Measurements from ENCODE around the gene PRIMA1.
"Not testable (repeated sequence)": the region's sequence is repeated elsewhere in the genome, so short reads cannot be mapped to it uniquely, and the experiment has no call there.

The PRIMA1 gene

DNA sequence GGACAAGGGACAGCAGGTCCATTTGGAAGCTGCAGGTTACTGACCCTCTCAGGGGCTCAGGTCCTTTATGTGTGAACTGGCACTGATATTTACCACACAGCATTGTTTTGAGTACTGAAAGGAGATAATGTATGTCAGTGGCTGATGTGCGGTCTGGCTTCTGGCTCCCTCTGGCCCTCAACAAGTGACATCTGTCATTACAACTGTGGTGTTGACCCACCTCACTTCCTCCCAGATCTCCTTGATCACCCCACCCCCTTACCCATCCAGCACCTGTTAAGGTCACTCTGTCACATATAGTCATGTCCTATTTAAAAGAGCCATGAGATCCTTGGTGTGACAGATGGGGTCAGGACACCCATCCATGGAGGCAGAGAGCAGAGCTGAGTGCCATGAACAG is 22.7 kb upstream of the PRIMA1 start:
- H3K4me1 ChIP-seq (ENCODE audit: control insufficient read depth, insufficient read depth, low read length) = no peaks in the 10 kb centered on the region
- H3K9ac ChIP-seq (ENCODE audit: low read length) = no peak overlapping the region
- no peaks in the 10 kb centered on the region for H3K36me3 ChIP-seq (ENCODE audit: control insufficient read depth, insufficient read depth, low read length)
- H3K9me3 ChIP-seq (ENCODE audit: control insufficient read depth, low read length) = no peaks in the 10 kb centered on the region
- H3K27me3 ChIP-seq (ENCODE audit: control insufficient read depth, insufficient read depth, low read length) = no peaks in the 10 kb centered on the region
- H3K4me3 ChIP-seq (ENCODE audit: low read length) = no peak overlapping the region

DNA sequence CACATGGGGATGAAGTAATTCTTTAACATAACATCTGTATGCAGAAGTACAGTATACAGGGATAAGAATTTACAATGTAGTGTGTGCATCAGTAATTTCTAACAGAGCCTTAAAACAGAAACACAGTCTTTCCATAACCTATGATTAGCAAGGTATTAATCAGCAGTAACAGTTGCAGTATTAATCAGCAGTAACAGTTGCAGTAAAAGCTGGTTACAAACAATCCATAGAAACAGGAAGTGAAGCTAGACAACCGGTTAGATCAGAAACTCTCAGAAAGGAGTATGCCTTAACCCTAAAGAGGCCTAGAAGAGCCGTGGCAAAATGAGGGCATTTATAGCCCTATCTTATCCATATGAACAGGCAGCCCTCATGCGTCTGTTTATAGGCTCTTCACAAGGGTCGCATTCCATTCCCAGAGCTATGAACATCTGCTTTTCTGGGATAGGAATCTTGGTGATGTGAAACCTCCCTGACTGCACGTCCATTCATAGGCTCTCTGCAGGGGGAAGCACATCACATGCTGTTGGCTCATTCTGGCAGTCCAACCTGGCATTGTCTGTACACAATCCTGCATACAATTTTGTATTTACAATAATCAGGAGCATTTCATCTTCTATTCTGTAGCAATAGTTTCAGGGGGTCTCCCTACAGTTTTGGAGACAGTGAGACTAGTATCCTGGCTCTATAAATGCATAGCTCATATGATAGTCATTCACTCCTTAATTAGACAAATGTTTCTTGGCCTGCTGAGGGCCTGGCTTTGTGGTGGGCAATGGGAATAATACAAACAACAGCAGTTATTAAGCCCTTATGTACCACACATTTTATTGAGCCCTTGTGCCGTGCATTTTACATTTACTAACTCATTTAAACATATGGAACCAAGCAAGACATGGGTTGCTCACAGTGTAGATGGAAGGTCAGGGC is 21.5 kb upstream of the PRIMA1 start:
- not testable (repeated sequence) for H3K36me3 ChIP-seq (ENCODE audit: control insufficient read depth, insufficient read depth, low read length); H3K4me1 ChIP-seq (ENCODE audit: control insufficient read depth, insufficient read depth, low read length); H3K27me3 ChIP-seq (ENCODE audit: control insufficient read depth, insufficient read depth, low read length); H3K9me3 ChIP-seq (ENCODE audit: control insufficient read depth, low read length); H3K9ac ChIP-seq (ENCODE audit: low read length); H3K4me3 ChIP-seq (ENCODE audit: low read length)

DNA sequence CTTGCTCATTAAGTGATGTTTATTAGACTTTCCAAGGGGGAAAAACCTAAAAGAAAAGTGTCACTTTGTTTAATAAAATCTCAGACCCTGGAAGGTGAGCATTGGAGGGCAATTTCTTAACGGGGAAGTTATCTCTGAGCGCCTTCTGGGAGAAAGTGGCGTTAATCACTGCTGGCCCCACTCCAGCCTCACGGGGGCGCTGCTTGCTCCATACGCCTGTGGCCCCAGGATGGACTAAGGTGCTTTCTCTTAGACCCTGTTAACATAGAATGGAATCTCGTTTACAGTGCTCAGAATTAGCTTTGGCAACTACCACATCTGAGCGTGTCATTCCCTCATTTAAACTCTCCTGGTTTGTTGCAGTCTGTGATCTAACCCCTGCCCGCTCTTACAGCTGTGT is 16.4 kb upstream of the PRIMA1 start:
- Histone ChIP-seq H3K4me1 (ENCODE audit: control insufficient read depth, insufficient read depth, low read length) (no peaks in the 10 kb centered on the region), H3K9me3 (ENCODE audit: control insufficient read depth, low read length) (no peaks in the 10 kb centered on the region), H3K27me3 (ENCODE audit: control insufficient read depth, insufficient read depth, low read length) (no peaks in the 10 kb centered on the region), H3K4me3 (ENCODE audit: low read length) (no peak overlapping the region), H3K36me3 (ENCODE audit: control insufficient read depth, insufficient read depth, low read length) (no peaks in the 10 kb centered on the region), H3K9ac (ENCODE audit: low read length) (no peak overlapping the region)

DNA sequence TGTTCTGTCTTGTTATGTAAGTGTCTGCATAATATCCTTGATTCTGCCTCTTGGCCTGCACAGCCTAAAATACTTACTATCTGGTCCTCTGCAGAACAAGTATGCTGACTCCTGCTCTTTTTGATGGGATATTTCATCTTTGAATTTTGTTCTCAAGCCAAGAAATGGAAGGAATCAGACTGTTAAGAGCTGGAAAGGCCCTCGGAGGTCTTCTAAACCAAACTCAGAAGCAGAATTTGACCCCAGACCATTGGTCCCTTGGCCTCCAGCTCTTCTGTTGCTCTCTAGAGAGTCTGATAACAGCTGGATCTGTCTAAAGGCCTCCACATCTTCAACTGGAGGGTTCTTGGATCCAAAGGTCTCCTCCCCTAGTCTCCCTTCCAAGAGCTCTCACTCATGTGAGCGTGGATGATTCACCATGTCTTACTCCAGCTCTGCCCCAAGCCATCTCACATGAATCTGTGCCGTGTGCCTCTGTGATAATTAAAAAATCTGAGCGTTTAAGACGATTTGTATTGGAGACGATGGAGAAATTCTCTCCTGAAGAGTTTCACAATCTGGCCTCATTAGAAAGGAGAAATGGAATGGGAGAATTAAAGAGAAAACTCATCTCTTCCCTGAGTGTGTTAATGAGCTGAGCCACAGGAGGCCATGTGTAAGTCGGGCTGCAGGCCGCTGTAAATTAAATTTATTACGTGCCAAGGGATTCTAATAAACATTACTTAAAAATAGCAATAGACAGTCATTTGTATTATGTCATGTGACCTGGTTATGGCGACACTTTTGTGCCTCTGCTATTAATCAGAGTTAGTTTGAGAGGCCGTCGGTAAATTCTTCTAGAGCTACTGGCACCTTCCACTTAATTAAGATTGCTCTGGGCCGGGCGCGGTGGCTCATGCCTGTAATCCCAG is 15.4 kb upstream of the PRIMA1 start:
- no peak overlapping the region for H3K4me3 ChIP-seq (ENCODE audit: low read length)
- no peaks in the 10 kb centered on the region for H3K9me3 ChIP-seq (ENCODE audit: control insufficient read depth, low read length)
- no peaks in the 10 kb centered on the region for H3K36me3 ChIP-seq (ENCODE audit: control insufficient read depth, insufficient read depth, low read length)
- H3K9ac ChIP-seq (ENCODE audit: low read length) = no peak overlapping the region
- no peaks in the 10 kb centered on the region for H3K4me1 ChIP-seq (ENCODE audit: control insufficient read depth, insufficient read depth, low read length)
- no peaks in the 10 kb centered on the region for H3K27me3 ChIP-seq (ENCODE audit: control insufficient read depth, insufficient read depth, low read length)

DNA sequence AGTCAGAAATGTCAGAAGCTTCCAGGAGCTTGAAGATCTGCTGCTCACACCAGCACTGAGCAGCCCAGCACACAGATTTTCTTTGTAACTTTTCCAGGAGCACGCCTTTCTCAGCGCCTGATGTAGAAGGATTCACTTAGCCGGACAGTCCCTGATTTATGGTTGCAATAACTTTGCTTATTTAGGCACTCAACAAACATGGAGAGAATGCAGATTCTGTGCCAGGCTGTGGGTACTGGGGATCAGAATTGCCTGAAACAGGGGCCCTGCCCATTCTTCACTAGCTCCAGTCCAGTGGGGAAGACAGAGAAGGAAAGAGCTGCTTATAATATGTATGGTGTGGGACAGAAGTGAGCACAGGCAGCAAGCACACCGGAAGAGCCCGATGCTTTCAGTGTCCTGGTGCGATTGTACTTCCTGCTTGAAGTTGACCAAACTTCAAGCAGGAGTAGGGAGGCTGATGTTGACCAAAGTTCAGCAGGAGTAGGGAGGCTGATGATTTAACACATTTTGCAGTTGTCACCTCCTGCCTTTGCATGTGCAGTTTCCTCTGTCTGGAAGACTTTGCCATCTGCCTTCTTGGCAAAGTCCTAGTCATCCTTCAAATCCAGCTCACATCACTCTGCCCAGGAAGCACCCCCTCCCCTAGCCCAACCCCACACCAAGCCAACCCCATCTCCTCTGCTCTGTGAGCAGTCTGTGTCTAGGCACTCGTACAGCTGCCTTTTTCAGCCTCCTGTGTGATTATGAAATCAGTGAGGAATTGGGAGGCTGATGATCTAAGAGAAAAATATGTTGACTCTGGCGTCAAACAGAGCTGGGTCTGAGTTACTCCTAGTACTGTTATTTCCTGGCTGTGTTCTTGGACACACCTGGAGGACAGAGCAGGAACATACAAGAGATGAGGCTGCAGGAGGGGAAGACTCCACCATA is 12.0 kb upstream of the PRIMA1 start:
- H3K36me3 ChIP-seq (ENCODE audit: control insufficient read depth, insufficient read depth, low read length) = no peaks in the 10 kb centered on the region
- no peak overlapping the region for H3K4me3 ChIP-seq (ENCODE audit: low read length)
- no peaks in the 10 kb centered on the region for H3K27me3 ChIP-seq (ENCODE audit: control insufficient read depth, insufficient read depth, low read length)
- no peaks in the 10 kb centered on the region for H3K9me3 ChIP-seq (ENCODE audit: control insufficient read depth, low read length)
- no peaks in the 10 kb centered on the region for H3K4me1 ChIP-seq (ENCODE audit: control insufficient read depth, insufficient read depth, low read length)
- H3K9ac ChIP-seq (ENCODE audit: low read length) = no peak overlapping the region

DNA sequence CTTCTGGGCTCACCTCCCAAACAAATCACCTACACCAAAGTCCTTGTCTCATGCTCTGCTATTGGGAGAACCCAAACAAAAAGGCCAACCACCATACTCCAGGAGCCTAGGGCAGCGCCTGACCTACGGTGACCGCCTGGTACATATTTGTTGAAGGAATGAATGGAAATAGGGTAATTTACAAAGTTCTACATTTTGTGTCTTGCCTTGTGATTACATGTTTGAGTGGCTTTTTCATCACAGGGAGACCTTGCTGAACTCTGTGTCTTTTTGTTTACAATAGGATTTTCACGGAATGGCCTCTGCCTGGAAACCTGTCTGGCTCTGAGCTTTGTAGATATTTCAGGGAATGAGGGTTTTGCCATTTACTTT is 11.3 kb upstream of the PRIMA1 start:
- no peaks in the 10 kb centered on the region for H3K36me3 ChIP-seq (ENCODE audit: control insufficient read depth, insufficient read depth, low read length)
- H3K4me3 ChIP-seq (ENCODE audit: low read length) = no peak overlapping the region
- H3K9me3 ChIP-seq (ENCODE audit: control insufficient read depth, low read length) = no peaks in the 10 kb centered on the region
- H3K4me1 ChIP-seq (ENCODE audit: control insufficient read depth, insufficient read depth, low read length) = no peaks in the 10 kb centered on the region
- H3K9ac ChIP-seq (ENCODE audit: low read length) = no peak overlapping the region
- H3K27me3 ChIP-seq (ENCODE audit: control insufficient read depth, insufficient read depth, low read length) = no peaks in the 10 kb centered on the region

DNA sequence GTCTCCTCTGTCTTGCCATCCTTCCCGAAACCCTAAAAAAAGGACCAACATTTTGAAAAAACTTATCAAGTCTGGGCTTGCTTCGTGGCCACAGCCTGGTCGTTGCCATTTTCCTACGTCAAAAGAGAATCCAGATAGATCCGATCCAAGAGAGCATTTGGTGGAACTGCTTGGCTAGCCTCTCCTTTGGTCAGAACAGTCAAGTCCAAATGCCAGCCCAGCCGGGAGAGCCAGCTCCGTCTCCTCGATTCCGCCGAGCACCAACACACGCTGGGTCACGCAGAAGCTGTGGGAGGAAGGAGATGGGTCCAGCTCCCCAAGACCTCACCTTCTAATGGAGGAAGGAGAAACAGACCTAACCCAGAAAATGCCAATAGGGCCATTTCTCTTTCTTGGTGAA is 9.3 kb upstream of the PRIMA1 start:
- H3K4me1 ChIP-seq (ENCODE audit: control insufficient read depth, insufficient read depth, low read length) = no peaks in the 10 kb centered on the region
- no peaks in the 10 kb centered on the region for H3K36me3 ChIP-seq (ENCODE audit: control insufficient read depth, insufficient read depth, low read length)
- H3K9me3 ChIP-seq (ENCODE audit: control insufficient read depth, low read length) = no peaks in the 10 kb centered on the region
- H3K27me3 ChIP-seq (ENCODE audit: control insufficient read depth, insufficient read depth, low read length) = no peaks in the 10 kb centered on the region
- H3K4me3 ChIP-seq (ENCODE audit: low read length) = no peak overlapping the region
- H3K9ac ChIP-seq (ENCODE audit: low read length) = no peak overlapping the region

DNA sequence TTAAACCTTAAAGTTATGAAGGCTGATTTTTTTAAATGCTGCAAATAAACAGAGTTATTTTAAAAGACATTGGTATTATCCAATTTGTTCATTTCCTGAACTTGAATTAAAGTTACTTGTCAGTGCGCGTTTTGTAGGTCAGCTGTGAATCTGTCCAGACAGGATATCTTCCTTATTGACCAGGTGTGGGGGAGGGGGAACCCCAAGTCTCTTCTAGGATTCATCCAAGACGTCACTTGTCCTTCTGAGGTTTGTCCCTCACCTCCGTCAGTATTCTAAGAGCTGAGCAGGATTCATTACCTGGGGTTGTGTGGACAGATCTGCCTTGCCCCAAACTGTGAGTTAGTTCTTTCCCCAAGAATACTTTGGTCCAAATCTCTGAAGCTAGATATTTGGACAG is 8.8 kb upstream of the PRIMA1 start:
- H3K4me1 ChIP-seq (ENCODE audit: control insufficient read depth, insufficient read depth, low read length) = no peaks in the 10 kb centered on the region
- no peaks in the 10 kb centered on the region for H3K9me3 ChIP-seq (ENCODE audit: control insufficient read depth, low read length)
- H3K9ac ChIP-seq (ENCODE audit: low read length) = no peak overlapping the region
- no peaks in the 10 kb centered on the region for H3K27me3 ChIP-seq (ENCODE audit: control insufficient read depth, insufficient read depth, low read length)
- H3K36me3 ChIP-seq (ENCODE audit: control insufficient read depth, insufficient read depth, low read length) = no peaks in the 10 kb centered on the region
- no peak overlapping the region for H3K4me3 ChIP-seq (ENCODE audit: low read length)

DNA sequence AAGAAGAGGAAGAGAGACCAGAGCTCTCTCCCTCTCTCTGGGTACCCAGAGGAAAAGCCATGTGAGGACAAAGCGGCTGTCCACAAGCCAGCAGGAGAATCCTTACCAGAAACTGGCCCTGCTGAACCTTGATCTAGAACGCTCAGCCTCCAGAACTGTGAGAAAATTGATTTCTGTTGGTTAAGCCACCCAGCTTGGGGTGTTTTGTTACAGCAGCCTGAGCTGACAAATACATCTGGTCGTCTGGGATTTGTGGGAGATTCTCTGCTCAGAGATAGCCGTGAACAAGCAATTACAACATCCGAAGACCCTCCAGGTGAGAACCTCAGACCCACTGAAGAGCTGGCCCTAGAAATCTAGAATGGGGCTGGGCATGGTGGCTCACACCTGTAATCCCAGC is 6.5 kb upstream of the PRIMA1 start:
- Histone ChIP-seq H3K4me3 (ENCODE audit: low read length) (no peak overlapping the region), H3K9ac (ENCODE audit: low read length) (no peak overlapping the region), H3K27me3 (ENCODE audit: control insufficient read depth, insufficient read depth, low read length) (no peaks in the 10 kb centered on the region), H3K9me3 (ENCODE audit: control insufficient read depth, low read length) (no peaks in the 10 kb centered on the region), H3K4me1 (ENCODE audit: control insufficient read depth, insufficient read depth, low read length) (no peaks in the 10 kb centered on the region), H3K36me3 (ENCODE audit: control insufficient read depth, insufficient read depth, low read length) (no peaks in the 10 kb centered on the region)

DNA sequence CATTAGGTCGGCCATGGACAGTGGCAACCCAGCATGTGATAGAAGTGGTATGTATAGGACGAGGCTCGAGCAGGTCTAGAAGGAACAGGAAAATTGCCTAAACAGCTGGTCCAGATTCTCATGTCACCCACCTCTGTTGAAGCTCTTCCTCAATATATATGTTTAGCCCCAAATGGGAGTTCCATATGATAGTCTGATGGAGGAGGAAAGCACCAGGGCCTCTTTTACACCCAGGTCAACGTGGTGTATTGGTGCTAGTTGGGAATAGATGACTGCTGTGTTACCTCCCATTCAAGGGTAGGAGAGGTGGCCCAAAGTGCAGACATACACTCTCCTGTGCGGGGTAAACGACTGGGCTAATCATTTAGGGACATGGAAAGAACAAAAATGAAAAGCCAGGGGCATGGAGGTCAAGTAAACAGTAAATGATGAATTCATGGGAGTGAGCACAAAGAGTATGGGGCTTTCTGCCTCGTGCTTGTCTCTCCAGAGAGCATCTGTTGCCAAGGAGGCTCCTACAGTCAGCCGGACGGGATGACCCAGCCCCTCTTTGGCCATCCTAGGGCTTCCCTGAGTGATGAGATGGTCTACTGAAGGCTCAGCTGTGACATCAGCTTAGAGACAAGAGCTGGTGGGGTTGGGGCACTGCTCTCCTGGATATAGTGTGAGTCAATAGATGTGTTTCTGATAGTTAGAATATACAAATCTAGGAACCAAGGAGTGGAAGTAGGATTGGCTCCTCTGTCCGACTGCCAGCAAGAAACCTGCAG is 5.5 kb upstream of the PRIMA1 start:
- no peaks in the 10 kb centered on the region for H3K27me3 ChIP-seq (ENCODE audit: control insufficient read depth, insufficient read depth, low read length)
- no peaks in the 10 kb centered on the region for H3K9me3 ChIP-seq (ENCODE audit: control insufficient read depth, low read length)
- no peak overlapping the region for H3K9ac ChIP-seq (ENCODE audit: low read length)
- H3K36me3 ChIP-seq (ENCODE audit: control insufficient read depth, insufficient read depth, low read length) = no peaks in the 10 kb centered on the region
- peaks cover 7% of the 10 kb centered on the region for H3K4me1 ChIP-seq (ENCODE audit: control insufficient read depth, insufficient read depth, low read length)
- no peak overlapping the region for H3K4me3 ChIP-seq (ENCODE audit: low read length)

DNA sequence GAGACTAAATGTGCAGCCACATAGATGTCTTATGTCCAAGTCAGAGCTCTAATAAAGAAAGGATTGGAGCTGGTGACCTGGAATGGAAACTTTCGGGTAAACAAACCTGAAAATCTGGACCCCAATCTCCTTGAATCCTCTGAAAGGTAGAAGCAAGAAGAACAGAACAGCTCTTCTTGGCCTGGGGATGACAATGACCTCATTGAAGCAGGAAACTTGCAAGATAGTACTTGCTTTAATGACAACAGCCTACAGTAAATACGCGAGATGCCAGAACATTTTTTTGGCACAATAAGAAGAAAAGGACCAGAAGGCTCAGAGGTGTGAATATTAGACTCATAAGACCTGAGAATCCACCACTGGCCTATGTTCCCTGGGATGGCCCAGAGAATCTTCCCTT is 4.1 kb upstream of the PRIMA1 start:
- peaks cover 8% of the 10 kb centered on the region for H3K27me3 ChIP-seq (ENCODE audit: control insufficient read depth, insufficient read depth, low read length)
- no peaks in the 10 kb centered on the region for H3K9me3 ChIP-seq (ENCODE audit: control insufficient read depth, low read length)
- H3K4me3 ChIP-seq (ENCODE audit: low read length) = no peak overlapping the region
- no peak overlapping the region for H3K9ac ChIP-seq (ENCODE audit: low read length)
- peaks cover 10% of the 10 kb centered on the region for H3K4me1 ChIP-seq (ENCODE audit: control insufficient read depth, insufficient read depth, low read length)
- no peaks in the 10 kb centered on the region for H3K36me3 ChIP-seq (ENCODE audit: control insufficient read depth, insufficient read depth, low read length)

Data from mucosa of stomach (tissue), 1 donor.